GM18520 (cell line): ENCODE results near the gene CYP4F2.
"Not testable (repeated sequence)": the region's sequence is repeated elsewhere in the genome, so short reads cannot be mapped to it uniquely, and the experiment has no call there.

Experiments
- ATAC-seq: cut with Tn5 transposase; IDR thresholded peaks from one replicate; pipeline ENCODE4 v1.9.1; 2021; ENCODE audit not compliant: unreplicated experiment

The CYP4F2 gene

GRCh38 chr19:15900504-15900903 is 2.6 kb upstream of the CYP4F2 start:
- no peak for ATAC-seq

- not testable (repeated sequence) for ATAC-seq
Observed at GRCh38 chr19:15900032-15900431, 2.2 kb upstream of the CYP4F2 start.

- not testable (repeated sequence) for ATAC-seq
Observed at GRCh38 chr19:15899561-15899960, 1.7 kb upstream of the CYP4F2 start.

- no peak for ATAC-seq
Observed at GRCh38 chr19:15897026-15897737, 692 bp downstream of the CYP4F2 start.

- no peak for ATAC-seq
Observed at GRCh38 chr19:15895876-15896430, 1.9 kb downstream of the CYP4F2 start.

- no peak for ATAC-seq
Observed at GRCh38 chr19:15894359-15894758, 3.5 kb downstream of the CYP4F2 start.

- ATAC-seq: no peak
Observed at GRCh38 chr19:15893477-15893876, 4.4 kb downstream of the CYP4F2 start.

- ATAC-seq: no peak
Observed at GRCh38 chr19:15892012-15892411, 5.9 kb downstream of the CYP4F2 start.

- ATAC-seq: no peak
Observed at GRCh38 chr19:15891434-15891833, 6.4 kb downstream of the CYP4F2 start.

- not testable (repeated sequence) for ATAC-seq
Observed at GRCh38 chr19:15889339-15889738, 8.5 kb downstream of the CYP4F2 start.

- no peak for ATAC-seq
Observed at GRCh38 chr19:15885919-15886318, 12.0 kb downstream of the CYP4F2 start.

- ATAC-seq: no peak
Observed at GRCh38 chr19:15885167-15885566, 12.7 kb downstream of the CYP4F2 start.

GRCh38 chr19:15883329-15883728 is 14.5 kb downstream of the CYP4F2 start:
- not testable (repeated sequence) for ATAC-seq

- ATAC-seq: no peak
Observed at GRCh38 chr19:15874821-15875474, 22.9 kb downstream of the CYP4F2 start.

GRCh38 chr19:15873771-15874170 is 24.1 kb downstream of the CYP4F2 start:
- not testable (repeated sequence) for ATAC-seq

GRCh38 chr19:15871570-15871969 is 26.3 kb downstream of the CYP4F2 start:
- ATAC-seq: no peak

GRCh38 chr19:15869873-15870272 is 28.0 kb downstream of the CYP4F2 start:
- ATAC-seq: no peak

- ATAC-seq: no peak
Observed at GRCh38 chr19:15869109-15869555, 28.7 kb downstream of the CYP4F2 start.

GRCh38 chr19:15866636-15867035 is 31.2 kb downstream of the CYP4F2 start:
- no peak for ATAC-seq

- no peak for ATAC-seq
Observed at GRCh38 chr19:15864824-15865223, 33.0 kb downstream of the CYP4F2 start.

GRCh38 chr19:15863272-15863671 is 34.6 kb downstream of the CYP4F2 start:
- ATAC-seq: no peak

GRCh38 chr19:15862444-15862843 is 35.4 kb downstream of the CYP4F2 start:
- no peak for ATAC-seq
